22Rv1 (cell line): ENCODE measurements around the gene METTL13.
A peak's percentile ranks its signal among the peaks of the same experiment; 100 is the strongest.

Source experiments
- H3K27ac ChIP-seq: fragments of 450-650 bp; 2 replicates; pipeline ENCODE4 v1.5.1; 2017
- ZFX ChIP-seq: fragments of 450-650 bp; IDR thresholded peaks from 2 replicates; pipeline ENCODE4 v1.6.1; 2017; ENCODE audit warnings: antibody characterized with exemption, borderline replicate concordance
- TF ChIP-seq, protein P1 (sequence below): fragments of 450-650 bp; IDR thresholded peaks from 2 replicates; pipeline ENCODE4 v1.5.1; 2017; ENCODE audit warnings: mild to moderate bottlenecking

The METTL13 gene

DNA sequence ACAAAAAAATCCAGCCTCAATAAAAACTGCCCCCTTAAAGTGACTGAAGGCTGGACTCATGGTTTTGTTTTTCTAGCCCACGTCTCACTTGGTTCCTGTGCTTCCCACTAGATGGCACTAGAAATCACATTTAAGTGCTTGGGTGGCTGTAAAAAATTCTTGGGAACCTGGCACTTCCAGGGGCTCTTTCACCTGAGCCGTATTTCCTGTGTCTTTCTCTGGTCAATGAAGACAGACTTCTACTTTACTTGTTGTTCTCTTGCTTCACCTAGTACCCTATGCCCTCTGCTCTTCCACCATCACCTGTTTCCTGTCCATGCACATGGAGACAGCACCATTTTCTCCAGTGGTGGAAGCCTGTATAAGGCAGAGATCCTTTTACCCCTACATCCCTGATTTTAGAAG lies 20.0 kb downstream of the METTL13 start:
- no peak overlapping the region for H3K27ac ChIP-seq
- TF ChIP-seq, protein P1, sequence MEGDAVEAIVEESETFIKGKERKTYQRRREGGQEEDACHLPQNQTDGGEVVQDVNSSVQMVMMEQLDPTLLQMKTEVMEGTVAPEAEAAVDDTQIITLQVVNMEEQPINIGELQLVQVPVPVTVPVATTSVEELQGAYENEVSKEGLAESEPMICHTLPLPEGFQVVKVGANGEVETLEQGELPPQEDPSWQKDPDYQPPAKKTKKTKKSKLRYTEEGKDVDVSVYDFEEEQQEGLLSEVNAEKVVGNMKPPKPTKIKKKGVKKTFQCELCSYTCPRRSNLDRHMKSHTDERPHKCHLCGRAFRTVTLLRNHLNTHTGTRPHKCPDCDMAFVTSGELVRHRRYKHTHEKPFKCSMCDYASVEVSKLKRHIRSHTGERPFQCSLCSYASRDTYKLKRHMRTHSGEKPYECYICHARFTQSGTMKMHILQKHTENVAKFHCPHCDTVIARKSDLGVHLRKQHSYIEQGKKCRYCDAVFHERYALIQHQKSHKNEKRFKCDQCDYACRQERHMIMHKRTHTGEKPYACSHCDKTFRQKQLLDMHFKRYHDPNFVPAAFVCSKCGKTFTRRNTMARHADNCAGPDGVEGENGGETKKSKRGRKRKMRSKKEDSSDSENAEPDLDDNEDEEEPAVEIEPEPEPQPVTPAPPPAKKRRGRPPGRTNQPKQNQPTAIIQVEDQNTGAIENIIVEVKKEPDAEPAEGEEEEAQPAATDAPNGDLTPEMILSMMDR: peak; percentile 92
- no peak for TF ChIP-seq ZFX

DNA sequence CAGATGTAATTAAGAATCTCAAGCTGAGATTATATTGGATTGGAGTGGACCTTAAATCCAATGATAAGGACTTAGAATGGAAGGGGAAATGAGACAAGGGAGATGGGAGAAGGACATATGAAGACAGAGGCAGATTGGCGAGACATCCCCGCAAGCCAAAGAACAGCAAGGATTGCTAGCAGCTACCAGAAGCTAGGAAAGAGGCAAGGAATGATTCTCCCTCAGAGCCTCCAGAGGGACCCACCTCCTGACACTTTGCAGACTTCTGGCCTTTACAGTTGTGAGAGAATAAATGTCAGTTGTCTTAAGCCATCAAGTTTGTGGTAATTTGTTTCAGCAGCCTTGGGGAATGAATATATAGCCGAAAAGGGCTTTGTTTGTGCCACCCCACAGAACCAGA lies 20.7 kb downstream of the METTL13 start:
- no peak overlapping the region for H3K27ac ChIP-seq
- no peak for TF ChIP-seq ZFX
- TF ChIP-seq, protein P1: no peak

DNA sequence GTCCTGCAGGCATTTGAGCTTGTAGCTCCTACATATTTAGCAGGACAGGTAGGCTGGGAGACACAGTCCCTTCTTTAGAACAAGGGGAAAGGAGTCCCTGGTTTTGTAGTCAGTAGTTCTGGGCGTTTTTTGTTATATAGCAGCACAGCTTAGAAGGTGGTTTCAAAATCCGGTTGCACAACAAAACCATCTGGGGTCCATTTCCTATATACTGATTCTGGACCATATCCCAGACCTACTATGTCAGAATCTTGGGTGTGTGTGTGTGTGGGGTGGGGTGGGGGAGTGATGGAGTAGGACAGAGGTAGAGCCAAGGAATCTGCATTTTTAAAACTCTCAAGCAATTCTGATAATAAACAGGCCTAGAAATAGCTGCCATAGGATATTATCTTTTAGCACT lies 21.6 kb downstream of the METTL13 start:
- TF ChIP-seq, protein P1: no peak
- no peak for TF ChIP-seq ZFX
- no peak overlapping the region for H3K27ac ChIP-seq

DNA sequence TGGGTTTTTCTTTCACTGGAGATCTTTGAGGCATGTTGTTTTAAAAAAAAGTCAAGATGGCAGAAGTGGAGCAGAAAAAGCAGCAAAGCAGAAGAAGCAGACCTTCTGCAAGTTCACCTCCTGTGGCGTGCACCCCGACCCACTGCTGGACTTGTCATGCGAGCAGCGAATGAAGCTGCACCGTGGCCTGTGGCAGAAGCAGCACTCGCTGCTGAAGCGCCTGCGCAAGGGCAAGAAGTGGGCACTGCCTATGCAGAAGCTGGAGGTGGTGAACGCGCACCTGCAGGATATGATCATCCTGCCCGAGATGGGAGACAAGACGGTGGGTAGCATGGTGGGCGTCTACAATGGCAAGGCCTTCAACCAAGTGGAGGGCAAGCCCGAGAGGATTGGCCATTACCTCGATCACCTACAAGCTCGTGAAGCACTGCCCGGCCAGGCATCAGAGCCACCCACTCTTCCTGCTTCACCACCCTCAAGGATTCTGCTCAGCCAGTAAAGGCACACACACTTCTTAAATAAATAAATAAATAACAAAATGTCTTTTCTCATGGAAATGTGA lies 22.1 kb downstream of the METTL13 start:
- H3K27ac ChIP-seq: no peak overlapping the region
- TF ChIP-seq ZFX: no peak
- TF ChIP-seq, protein P1: no peak

DNA sequence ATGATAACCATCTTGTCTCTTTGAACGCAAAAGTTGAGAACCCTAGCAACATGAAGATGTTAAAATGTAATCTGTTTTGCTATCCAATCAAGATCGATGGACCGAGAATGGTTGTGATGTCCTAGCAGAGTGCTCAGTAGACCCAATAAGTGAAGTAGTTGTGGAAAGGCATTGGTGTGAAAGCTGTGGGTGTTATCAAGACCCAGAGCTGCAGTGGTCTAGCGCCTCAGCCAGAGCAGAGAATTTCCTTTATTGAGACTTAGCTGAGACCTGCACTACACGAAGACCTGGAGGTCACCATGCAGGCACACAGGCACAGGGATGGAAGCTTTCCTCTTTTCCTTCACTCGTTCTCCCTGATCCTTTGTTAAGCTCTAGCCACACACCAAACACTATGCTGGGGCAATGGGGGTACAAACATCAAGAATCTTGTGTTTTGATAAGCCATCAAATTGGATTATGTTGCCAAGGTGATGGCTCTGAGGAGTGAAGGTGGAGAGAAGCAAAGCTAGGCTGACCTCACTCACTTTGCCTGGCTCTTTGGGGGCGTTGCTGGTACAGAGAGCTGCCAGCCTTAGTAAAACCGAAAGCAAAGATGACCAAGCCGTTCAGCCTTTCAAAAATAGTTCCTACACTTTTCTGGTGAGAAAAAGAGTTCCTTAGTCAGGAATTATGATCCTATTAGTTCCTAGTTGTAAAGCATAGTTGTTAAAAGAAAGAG lies 24.1 kb downstream of the METTL13 start:
- TF ChIP-seq, protein P1: no peak
- no peak for TF ChIP-seq ZFX

DNA sequence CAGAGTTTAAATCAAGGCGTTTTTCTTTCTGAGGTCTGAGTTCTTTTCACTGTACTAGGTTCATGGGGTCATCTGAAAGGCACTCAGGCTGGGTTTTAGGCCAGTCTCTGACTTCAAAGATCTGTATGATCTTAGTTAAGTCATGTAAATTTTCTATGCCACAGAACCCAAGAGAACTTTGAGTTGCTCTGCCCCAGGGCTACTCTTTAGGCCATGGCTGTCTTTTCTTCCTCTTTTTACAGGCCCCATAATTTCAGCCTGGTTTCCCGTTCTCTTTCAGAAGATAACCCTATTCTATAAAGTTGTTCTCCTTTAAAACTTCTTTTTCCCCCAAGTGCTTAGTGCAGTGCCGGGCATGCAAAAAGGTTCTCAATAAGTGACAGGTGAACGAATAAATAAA lies 26.1 kb downstream of the METTL13 start:
- no peak overlapping the region for H3K27ac ChIP-seq
- TF ChIP-seq, protein P1: no peak
- TF ChIP-seq ZFX: no peak

More for the DNA sequence above, 24.1 kb downstream of the METTL13 start:
- H3K27ac ChIP-seq: no peak overlapping the region

DNA sequence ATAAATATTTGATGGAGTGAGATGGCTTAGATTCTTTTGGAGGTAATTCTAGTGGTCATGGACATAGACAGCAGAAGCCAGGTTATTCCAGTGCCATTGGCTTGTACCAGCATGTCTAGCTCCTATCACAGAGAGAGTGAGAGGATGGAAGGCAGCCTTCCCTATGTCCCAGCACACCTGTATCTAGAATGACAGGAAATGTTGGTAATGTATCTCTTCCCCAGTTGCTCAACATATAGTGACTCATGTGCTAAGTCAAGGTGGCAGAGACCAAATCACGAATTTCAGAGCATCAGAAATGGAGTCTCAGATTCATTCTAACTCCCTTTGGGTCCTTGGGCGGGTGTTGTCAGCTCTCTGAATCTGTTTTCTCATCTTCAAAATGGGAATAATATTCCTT lies 28.4 kb downstream of the METTL13 start:
- TF ChIP-seq ZFX: no peak
- TF ChIP-seq, protein P1: no peak
- H3K27ac ChIP-seq: no peak overlapping the region
